Thyroid gland (tissue), 4 donors: ENCODE measurements around the gene CDK5RAP2.

ENCODE experiments used
- POLR2A ChIP-seq, 2 donors: fragments of 450-650 bp; IDR thresholded peaks; one replicate each; pipeline ENCODE4 v1.6.1; 2017; ENCODE audit warnings: antibody characterized with exemption in 2 of 2, mild to moderate bottlenecking in 2 of 2, moderate library complexity in 1 of 2
- TF ChIP-seq, protein P1 (sequence below), 6 experiments: fragments of 200-600 bp in 3 of 6; fragments of 450-650 bp in 3 of 6; sonication (generic) in 3 of 6; IDR thresholded peaks; one replicate each; pipeline ENCODE4 v1.5.1; 2016 to 2019; ENCODE audit warnings: antibody characterized with exemption in 6 of 6, mild to moderate bottlenecking in 2 of 6, inconsistent platforms in 1 of 6, moderate library complexity in 1 of 6

DNA sequence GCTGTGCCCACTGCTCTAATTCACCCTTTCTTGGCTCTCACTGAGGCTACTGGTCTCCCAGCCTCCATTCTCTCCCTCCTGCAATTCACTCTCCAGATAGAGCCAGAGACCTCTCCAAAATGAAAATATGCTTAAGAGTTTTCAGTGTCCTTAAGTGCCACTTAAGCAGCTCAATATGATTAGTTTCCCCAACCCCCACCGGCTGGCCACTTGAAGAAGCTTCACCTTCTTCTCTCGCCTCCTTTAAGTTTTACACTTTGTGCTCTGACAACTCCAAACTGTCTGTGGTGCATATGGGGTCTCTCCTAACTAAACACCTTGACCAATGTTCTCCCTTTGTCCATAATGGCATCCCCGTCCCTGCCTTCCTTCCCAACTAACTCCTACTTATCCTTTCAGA is 53.4 kb downstream of the CDK5RAP2 start:
- TF ChIP-seq POLR2A (IDR thresholded peaks at IDR 0.05) = no peak
- TF ChIP-seq, protein P1, sequence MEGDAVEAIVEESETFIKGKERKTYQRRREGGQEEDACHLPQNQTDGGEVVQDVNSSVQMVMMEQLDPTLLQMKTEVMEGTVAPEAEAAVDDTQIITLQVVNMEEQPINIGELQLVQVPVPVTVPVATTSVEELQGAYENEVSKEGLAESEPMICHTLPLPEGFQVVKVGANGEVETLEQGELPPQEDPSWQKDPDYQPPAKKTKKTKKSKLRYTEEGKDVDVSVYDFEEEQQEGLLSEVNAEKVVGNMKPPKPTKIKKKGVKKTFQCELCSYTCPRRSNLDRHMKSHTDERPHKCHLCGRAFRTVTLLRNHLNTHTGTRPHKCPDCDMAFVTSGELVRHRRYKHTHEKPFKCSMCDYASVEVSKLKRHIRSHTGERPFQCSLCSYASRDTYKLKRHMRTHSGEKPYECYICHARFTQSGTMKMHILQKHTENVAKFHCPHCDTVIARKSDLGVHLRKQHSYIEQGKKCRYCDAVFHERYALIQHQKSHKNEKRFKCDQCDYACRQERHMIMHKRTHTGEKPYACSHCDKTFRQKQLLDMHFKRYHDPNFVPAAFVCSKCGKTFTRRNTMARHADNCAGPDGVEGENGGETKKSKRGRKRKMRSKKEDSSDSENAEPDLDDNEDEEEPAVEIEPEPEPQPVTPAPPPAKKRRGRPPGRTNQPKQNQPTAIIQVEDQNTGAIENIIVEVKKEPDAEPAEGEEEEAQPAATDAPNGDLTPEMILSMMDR (IDR thresholded peaks at IDR 0.05) = no peak
